HEK293 (cell line): ENCODE measurements around the gene RAMAC.

ENCODE experiments used
- CTCF ChIA-PET: fragments of 350-600 bp; formaldehyde crosslinking; extraction: SDS; loops from one replicate; lab custom pipeline; 2021; ENCODE audit warnings: antibody characterized with exemption; lab: Yijun Ruan, JAX
- POLR2A ChIA-PET: fragments of 300-600 bp; formaldehyde crosslinking; extraction: SDS; loops from one replicate; lab custom pipeline; 2020; ENCODE audit warnings: antibody characterized with exemption, inconsistent platforms; lab: Yijun Ruan, JAX
- H3K27ac ChIP-seq: fragments of 200-500 bp; sonication (Bioruptor generic); 2 replicates; pipeline ENCODE4 v1.5.1; 2014; ENCODE audit warnings: low read depth, low read length, control low read depth, inconsistent platforms; ENCODE audit errors: extremely low read depth
- H3K36me3 ChIP-seq, 2 experiments: fragments of 200-500 bp in 1 of 2; sonication (Bioruptor generic) in 1 of 2; 1 replicate in 1 of 2; 2 replicates in 1 of 2; pipeline ENCODE4 v1.5.1; 2014 to 2017; ENCODE audit warnings: inconsistent platforms in 2 of 2, low read length in 2 of 2; ENCODE audit not compliant: control insufficient read depth in 2 of 2, insufficient read depth in 1 of 2
- H3K4me1 ChIP-seq: fragments of 200-500 bp; sonication (Bioruptor generic); 2 replicates; pipeline ENCODE4 v1.5.1; 2014; ENCODE audit warnings: mild to moderate bottlenecking, low read length, inconsistent platforms; ENCODE audit not compliant: control insufficient read depth, insufficient read depth
- H3K4me3 ChIP-seq: 2 replicates; pipeline ENCODE4 v1.5.1; 2011; ENCODE audit warnings: low read depth, mild to moderate bottlenecking, control low read depth, low read length, moderate library complexity
- H3K9me3 ChIP-seq: fragments of 200-500 bp; sonication (Bioruptor generic); 2 replicates; pipeline ENCODE4 v1.5.1; 2014; ENCODE audit warnings: low read depth, low read length, inconsistent platforms; ENCODE audit not compliant: control insufficient read depth, insufficient read depth
- BCL11B ChIP-seq: fragments of 450-650 bp; formaldehyde crosslinking; IDR thresholded peaks from 2 replicates; pipeline ENCODE4 v1.5.1; 2016; ENCODE audit warnings: low read depth, missing biosample characterization, missing genetic modification characterization
- HOXD13 ChIP-seq: sonication (generic); formaldehyde crosslinking; IDR thresholded peaks from 2 replicates; pipeline ENCODE4 v1.8.0; 2022; ENCODE audit warnings: missing genetic modification reagents, borderline replicate concordance
- KLF9 ChIP-seq: fragments of 450-650 bp; formaldehyde crosslinking; IDR thresholded peaks from 2 replicates; pipeline ENCODE4 v1.5.1; 2016; ENCODE audit warnings: missing biosample characterization, missing genetic modification characterization, low read depth
- RBAK ChIP-seq: fragments of 450-650 bp; formaldehyde crosslinking; IDR thresholded peaks from 2 replicates; pipeline ENCODE4 v1.5.1; 2016; ENCODE audit warnings: missing biosample characterization, missing genetic modification characterization
- SALL2 ChIP-seq: fragments of 450-650 bp; formaldehyde crosslinking; IDR thresholded peaks from 2 replicates; pipeline ENCODE4 v1.5.0; 2017; ENCODE audit warnings: missing biosample characterization, mild to moderate bottlenecking, missing genetic modification characterization, borderline replicate concordance
- SCRT2 ChIP-seq: fragments of 450-650 bp; formaldehyde crosslinking; IDR thresholded peaks from 2 replicates; pipeline ENCODE4 v1.5.1; 2016; ENCODE audit warnings: missing biosample characterization, missing genetic modification characterization
- ZEB2 ChIP-seq: fragments of 450-650 bp; formaldehyde crosslinking; IDR thresholded peaks from 2 replicates; pipeline ENCODE4 v1.5.1; 2016; ENCODE audit warnings: missing biosample characterization, missing genetic modification characterization
- ZNF140 ChIP-seq: fragments of 450-650 bp; formaldehyde crosslinking; IDR thresholded peaks from 2 replicates; pipeline ENCODE4 v1.5.1; 2016; ENCODE audit warnings: missing biosample characterization, missing genetic modification characterization
- ZNF529 ChIP-seq: fragments of 450-650 bp; formaldehyde crosslinking; IDR thresholded peaks from 2 replicates; pipeline ENCODE4 v1.5.1; 2017; ENCODE audit warnings: missing genetic modification characterization, missing biosample characterization; ENCODE audit not compliant: insufficient replicate concordance
- ZNF837 ChIP-seq: fragments of 450-650 bp; formaldehyde crosslinking; IDR thresholded peaks from 2 replicates; pipeline ENCODE4 v1.5.1; 2016; ENCODE audit warnings: missing biosample characterization, missing genetic modification characterization
- TF ChIP-seq, protein P1 (sequence below): fragments of 450-650 bp; IDR thresholded peaks from 2 replicates; pipeline ENCODE4 v1.5.1; 2018; ENCODE audit warnings: missing biosample characterization, missing genetic modification characterization
- TF ChIP-seq, protein P2 (sequence below): fragments of 450-650 bp; formaldehyde crosslinking; IDR thresholded peaks from 2 replicates; pipeline ENCODE4 v1.5.1; 2016; ENCODE audit warnings: missing biosample characterization, missing genetic modification characterization
- TF ChIP-seq, protein P3 (sequence below): fragments of 450-650 bp; formaldehyde crosslinking; IDR thresholded peaks from 2 replicates; pipeline ENCODE4 v1.5.1; 2016; ENCODE audit warnings: missing biosample characterization, missing genetic modification characterization
- TF ChIP-seq, protein P4 (sequence below): fragments of 450-650 bp; formaldehyde crosslinking; IDR thresholded peaks from 2 replicates; pipeline ENCODE4 v1.5.1; 2016; ENCODE audit warnings: missing biosample characterization, missing genetic modification characterization

Gene RAMAC

DNA sequence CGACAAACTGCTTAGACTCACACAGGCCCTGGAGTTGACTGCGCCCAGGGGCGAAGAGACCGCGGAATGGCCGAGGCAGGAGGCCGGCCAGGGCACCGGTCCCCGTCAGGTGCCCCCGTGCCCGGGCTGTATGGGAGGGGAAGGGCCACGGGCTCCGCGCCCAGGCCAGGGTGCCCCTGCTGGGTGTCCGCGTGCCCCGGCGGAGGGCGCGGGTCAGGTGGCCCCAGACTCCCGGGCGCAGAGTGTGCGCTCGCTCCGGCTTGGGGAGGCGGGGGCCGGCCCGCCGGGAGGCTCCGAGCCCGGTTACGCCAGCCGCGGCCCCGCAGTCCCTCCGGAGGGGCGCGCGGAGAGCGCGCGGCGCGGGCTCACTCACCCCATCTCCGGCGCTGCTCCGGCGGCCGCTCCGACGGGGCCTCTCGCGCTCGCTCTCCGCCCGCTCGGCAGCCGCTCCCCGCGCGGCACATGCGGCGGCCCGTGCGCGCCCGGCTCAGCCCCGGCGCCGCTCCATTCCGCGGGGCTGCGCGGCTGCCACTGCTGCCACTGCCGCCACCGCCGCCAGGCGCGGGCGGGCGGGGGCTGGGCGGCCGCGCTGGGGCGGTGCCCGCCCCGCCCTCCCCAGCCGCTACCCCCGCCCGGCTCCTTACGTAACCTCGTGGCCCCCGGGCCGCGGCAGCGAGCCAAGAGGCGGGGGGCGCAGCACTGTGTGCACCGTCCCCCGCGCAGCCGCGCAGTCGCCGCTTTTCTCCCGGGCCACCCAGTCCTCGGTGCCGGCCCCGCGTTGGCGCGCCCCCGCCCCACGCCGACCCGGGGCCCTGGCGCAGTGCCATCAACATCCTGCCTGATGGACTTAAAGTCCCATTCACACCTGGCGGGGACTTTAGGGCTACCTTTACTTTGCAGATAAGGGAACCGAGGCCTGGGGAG, 33.6 kb upstream of the RAMAC start, which contains the start of gene HOMER2 (continued):
- no peak for TF ChIP-seq SALL2 (tag by site-specific recombination)
- 0 out of 2 replicates have a peak, but pooled peaks have one; percentile 37 for TF ChIP-seq ZEB2
- TF ChIP-seq, protein P1, sequence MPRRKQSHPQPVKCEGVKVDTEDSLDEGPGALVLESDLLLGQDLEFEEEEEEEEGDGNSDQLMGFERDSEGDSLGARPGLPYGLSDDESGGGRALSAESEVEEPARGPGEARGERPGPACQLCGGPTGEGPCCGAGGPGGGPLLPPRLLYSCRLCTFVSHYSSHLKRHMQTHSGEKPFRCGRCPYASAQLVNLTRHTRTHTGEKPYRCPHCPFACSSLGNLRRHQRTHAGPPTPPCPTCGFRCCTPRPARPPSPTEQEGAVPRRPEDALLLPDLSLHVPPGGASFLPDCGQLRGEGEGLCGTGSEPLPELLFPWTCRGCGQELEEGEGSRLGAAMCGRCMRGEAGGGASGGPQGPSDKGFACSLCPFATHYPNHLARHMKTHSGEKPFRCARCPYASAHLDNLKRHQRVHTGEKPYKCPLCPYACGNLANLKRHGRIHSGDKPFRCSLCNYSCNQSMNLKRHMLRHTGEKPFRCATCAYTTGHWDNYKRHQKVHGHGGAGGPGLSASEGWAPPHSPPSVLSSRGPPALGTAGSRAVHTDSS: no peak
- TF ChIP-seq, protein P2, sequence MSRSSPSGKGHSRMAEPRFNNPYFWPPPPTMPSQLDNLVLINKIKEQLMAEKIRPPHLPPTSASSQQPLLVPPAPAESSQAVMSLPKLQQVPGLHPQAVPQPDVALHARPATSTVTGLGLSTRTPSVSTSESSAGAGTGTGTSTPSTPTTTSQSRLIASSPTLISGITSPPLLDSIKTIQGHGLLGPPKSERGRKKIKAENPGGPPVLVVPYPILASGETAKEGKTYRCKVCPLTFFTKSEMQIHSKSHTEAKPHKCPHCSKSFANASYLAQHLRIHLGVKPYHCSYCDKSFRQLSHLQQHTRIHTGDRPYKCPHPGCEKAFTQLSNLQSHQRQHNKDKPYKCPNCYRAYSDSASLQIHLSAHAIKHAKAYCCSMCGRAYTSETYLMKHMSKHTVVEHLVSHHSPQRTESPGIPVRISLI (tag by site-specific recombination): no peak
- no peak for TF ChIP-seq RBAK (tag by site-specific recombination)

DNA sequence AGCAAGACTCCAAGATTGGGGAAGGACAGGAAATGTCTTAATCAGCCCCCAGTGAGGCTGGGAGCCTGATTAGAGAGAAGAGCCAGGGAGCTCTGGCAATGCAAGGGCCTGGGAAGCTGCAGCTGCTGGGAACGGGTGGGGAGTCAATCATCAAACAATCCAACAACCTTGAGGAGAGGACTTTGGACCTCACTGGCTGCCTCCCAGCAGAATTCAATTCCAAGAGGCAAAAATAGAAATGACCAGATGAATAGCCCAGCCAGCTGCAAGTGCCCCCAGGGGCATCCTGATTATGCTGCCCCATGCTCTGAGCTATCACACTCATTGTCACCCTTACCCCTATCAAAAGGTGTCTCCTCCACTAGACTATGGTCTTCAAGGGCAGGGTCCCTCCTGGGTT, 27.4 kb upstream of the RAMAC start:
- Histone ChIP-seq H3K4me1 (no peaks in the 10 kb centered on the region), H3K4me3 (no peak overlapping the region), H3K36me3 (no peaks in the 10 kb centered on the region), H3K9me3 (no peaks in the 10 kb centered on the region), H3K27ac (no peak overlapping the region)
- POLR2A ChIA-PET: interaction anchor here (1.2 kb wide), 1 partner anchor 16 kb away, joined by 3 read pairs; no protein-coding TSS in a partner anchor
- CTCF ChIA-PET: interaction anchor here (1.9 kb wide), 1 partner anchor 109 kb away, joined by 6 read pairs; no protein-coding TSS in a partner anchor
- TF ChIP-seq BCL11B (tag by site-specific recombination): no peak

DNA sequence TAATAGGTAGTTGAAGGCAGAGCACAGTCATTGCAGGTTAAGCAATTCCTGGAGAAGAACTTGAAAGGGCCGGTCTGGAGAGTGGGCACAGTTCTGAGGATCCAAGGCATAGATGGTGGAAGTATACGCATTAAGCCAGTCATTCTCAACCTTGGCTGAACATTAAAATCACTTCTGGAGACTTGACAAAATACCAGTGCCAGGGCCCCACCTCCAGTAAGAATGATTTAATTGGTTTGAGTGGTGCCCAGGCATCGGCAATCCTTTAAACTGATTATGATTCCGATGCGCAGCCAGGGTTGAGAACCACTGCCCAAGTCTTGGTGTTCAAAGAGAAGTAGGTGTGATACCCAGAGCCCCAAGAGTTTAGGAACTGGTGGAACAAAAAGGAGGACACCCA, 26.6 kb upstream of the RAMAC start:
- Histone ChIP-seq H3K27ac (no peak overlapping the region), H3K4me1 (no peaks in the 10 kb centered on the region), H3K9me3 (no peaks in the 10 kb centered on the region), H3K36me3 (no peaks in the 10 kb centered on the region), H3K4me3 (no peak overlapping the region)
- POLR2A ChIA-PET: no interaction called here
- TF ChIP-seq, protein P3, sequence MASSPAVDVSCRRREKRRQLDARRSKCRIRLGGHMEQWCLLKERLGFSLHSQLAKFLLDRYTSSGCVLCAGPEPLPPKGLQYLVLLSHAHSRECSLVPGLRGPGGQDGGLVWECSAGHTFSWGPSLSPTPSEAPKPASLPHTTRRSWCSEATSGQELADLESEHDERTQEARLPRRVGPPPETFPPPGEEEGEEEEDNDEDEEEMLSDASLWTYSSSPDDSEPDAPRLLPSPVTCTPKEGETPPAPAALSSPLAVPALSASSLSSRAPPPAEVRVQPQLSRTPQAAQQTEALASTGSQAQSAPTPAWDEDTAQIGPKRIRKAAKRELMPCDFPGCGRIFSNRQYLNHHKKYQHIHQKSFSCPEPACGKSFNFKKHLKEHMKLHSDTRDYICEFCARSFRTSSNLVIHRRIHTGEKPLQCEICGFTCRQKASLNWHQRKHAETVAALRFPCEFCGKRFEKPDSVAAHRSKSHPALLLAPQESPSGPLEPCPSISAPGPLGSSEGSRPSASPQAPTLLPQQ (tag by site-specific recombination): no peak
- no peak for TF ChIP-seq ZNF529
- TF ChIP-seq, protein P4, sequence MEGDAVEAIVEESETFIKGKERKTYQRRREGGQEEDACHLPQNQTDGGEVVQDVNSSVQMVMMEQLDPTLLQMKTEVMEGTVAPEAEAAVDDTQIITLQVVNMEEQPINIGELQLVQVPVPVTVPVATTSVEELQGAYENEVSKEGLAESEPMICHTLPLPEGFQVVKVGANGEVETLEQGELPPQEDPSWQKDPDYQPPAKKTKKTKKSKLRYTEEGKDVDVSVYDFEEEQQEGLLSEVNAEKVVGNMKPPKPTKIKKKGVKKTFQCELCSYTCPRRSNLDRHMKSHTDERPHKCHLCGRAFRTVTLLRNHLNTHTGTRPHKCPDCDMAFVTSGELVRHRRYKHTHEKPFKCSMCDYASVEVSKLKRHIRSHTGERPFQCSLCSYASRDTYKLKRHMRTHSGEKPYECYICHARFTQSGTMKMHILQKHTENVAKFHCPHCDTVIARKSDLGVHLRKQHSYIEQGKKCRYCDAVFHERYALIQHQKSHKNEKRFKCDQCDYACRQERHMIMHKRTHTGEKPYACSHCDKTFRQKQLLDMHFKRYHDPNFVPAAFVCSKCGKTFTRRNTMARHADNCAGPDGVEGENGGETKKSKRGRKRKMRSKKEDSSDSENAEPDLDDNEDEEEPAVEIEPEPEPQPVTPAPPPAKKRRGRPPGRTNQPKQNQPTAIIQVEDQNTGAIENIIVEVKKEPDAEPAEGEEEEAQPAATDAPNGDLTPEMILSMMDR (tag by site-specific recombination): no peak
- TF ChIP-seq HOXD13 (CRISPR knock-in tag): no peak
- TF ChIP-seq SALL2 (tag by site-specific recombination): no peak
- CTCF ChIA-PET: no interaction called here

DNA sequence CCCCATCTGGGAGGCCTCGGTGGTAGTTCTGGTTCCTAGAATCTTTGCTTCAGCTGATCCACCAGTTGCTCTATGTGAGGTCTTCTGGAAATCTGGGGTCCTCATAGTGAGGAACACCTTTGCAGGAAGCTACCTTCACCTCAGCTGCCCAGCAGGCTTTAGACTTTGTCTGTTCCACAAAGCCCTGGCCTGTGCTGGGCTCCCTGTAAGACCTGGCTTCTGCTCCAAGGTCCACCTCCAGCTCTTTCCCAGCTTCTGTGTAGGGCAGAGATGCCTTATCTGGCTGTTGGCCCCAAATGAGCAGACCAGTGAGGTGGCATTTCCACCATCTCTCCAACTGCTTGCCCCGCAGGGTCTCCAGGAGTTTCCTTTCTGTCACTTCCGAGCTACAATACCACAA, 25.2 kb upstream of the RAMAC start:
- ChIA-PET POLR2A (no interaction called here), CTCF (interaction anchor here (0.6 kb wide), 2 partner anchors 53 to 1884 kb away, joined by 3 read pairs; no protein-coding TSS in a partner anchor)
- no peak overlapping the region for H3K27ac ChIP-seq
- no peaks in the 10 kb centered on the region for H3K36me3 ChIP-seq
- no peaks in the 10 kb centered on the region for H3K4me1 ChIP-seq
- no peaks in the 10 kb centered on the region for H3K9me3 ChIP-seq
- TF ChIP-seq SCRT2 (tag by site-specific recombination): 0 out of 2 replicates have a peak, but pooled peaks have one; percentile 26
- no peak for TF ChIP-seq KLF9 (tag by site-specific recombination)
- no peak for TF ChIP-seq ZNF140
- TF ChIP-seq ZNF837 (tag by site-specific recombination): no peak
- no peak overlapping the region for H3K4me3 ChIP-seq
